HG02588 (cell line): ENCODE measurements around the gene TMIGD3.
A peak's percentile ranks its signal among the peaks of the same experiment; 100 is the strongest.

Experiments used
- ATAC-seq: cut with Tn5 transposase; IDR thresholded peaks from one replicate; pipeline ENCODE4 v1.9.1; 2021; ENCODE audit warnings: mild to moderate bottlenecking, moderate library complexity; ENCODE audit not compliant: unreplicated experiment

The TMIGD3 gene

GRCh38 chr1:111448918-111449702 is 54.3 kb downstream of the TMIGD3 start, which contains the start of the genes ATP5PB and WDR77:
Gene ATP5PB (plus strand): TSS chr1:111449464. CDS start chr1:111449542, 78 bp downstream.
Gene WDR77 (minus strand): TSS chr1:111449256. CDS start chr1:111449169, 87 bp downstream.
- peak; percentile 92 for ATAC-seq

- no peak for ATAC-seq
Measured at GRCh38 chr1:111448482-111448917, 54.9 kb downstream of the TMIGD3 start.

- ATAC-seq: no peak
Measured at GRCh38 chr1:111446967-111447892, 56.2 kb downstream of the TMIGD3 start.

- ATAC-seq: no peak
Measured at GRCh38 chr1:111446546-111446945, 56.9 kb downstream of the TMIGD3 start.

- ATAC-seq: no peak
Measured at GRCh38 chr1:111444031-111444430, 59.4 kb downstream of the TMIGD3 start.

- no peak for ATAC-seq
Measured at GRCh38 chr1:111442457-111442856, 61.0 kb downstream of the TMIGD3 start.

- ATAC-seq: no peak
Measured at GRCh38 chr1:111441573-111442192, 61.8 kb downstream of the TMIGD3 start.

- no peak for ATAC-seq
Measured at GRCh38 chr1:111439461-111440351, 63.7 kb downstream of the TMIGD3 start.

GRCh38 chr1:111436726-111437125 is 66.7 kb downstream of the TMIGD3 start:
- ATAC-seq: no peak
